Germinal center (tissue), 1 donor: ENCODE data around the gene BTBD9.

Experiments
- DNase-seq: peaks from one replicate; pipeline ENCODE4 v3.0.0; 2012; ENCODE audit warnings: mixed read lengths, low spot score

The BTBD9 gene

DNA sequence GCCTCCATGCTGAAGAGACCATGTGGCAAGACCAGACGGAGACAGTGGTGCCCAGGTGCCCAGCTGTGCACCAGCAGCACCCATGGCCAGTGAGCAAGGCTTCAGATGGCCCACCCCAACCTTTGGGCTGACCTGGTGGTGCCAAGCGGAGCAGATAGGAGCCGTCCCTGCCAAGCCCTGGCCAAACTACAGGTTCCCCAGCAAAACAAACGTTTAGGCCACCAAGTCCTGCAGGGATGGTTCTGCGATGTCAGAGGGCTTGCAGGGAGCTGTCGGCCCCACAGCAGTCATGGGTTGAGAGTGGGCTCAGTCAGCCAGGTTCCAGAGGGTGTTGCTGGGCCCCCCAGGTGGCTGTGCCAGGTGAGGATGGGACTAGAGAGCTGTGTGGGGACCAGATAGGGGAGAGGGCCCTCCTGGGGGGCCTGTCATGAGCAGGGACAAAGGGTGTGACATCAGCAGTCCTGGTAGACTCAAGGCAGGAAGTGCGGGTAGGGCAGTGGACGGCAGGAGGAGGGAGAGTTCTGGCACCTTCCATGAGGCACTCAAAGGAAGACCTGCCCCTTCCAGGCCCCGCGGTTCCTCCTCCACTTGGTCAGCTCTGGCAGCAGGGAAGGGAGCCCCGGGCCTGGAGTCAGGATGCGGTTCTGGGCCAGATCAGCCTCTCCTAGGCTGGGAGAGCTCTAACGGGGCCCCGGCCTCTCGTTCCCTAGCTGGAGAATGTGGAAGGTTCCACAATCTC is 477.8 kb downstream of the BTBD9 start:
- DNase-seq = no peak

DNA sequence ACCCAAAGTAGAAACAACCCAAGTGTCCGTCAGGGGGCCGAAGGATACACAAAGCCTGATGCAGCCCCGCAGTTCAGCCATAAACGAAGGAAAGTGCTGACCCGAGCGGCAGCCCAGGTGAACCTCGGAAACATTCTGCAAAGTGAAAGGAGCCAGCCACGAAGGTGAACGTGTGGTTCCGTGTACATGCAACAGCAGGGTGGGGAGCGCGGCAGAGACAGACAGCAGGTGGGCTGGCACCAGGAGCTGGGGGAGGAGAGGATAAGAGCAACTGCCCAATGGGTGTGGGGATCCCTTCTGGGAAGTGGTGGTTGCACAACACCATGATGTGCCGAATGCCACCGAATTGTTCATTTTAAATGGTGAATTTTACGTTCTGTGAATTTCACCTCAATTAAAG is 478.4 kb downstream of the BTBD9 start:
- no peak for DNase-seq

DNA sequence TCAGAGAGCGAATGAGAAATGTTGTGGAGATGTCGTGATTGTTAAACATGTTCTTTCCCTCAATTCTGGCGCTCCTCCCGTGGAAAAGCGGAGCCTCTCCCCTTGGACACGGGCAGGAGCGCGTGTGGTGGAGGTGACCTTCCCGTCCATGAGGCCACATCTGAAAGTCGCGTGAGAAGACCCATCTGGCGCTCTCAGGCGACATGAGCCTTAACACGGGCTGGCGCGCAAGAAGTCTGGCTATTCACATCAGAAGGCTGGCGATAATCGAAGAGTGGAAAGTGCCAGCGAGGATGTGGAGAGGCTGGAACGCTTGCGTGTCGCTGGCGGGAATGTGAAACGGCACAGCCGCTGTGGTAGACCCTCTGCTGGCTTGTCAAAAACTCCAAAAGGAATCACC is 478.9 kb downstream of the BTBD9 start:
- DNase-seq = no peak

DNA sequence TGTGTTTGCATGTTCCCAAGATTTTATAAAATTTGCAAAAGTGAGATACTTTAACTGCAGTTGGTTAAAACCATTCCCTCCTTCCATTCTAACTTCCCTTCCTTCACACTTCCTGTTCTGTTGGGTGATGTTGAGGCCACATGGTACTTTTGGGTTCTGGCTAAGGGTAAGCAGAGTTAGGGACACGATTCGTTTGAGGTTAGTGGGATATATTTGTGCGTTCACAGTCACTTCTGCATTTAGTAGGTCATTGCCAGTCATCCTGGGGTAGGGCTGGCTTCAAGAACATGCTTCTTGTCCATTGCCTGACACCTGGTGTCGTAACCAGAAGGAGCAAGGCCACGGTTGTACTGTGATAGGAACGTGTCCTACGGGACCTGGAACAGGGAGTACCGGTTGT is 480.1 kb downstream of the BTBD9 start:
- no peak for DNase-seq

DNA sequence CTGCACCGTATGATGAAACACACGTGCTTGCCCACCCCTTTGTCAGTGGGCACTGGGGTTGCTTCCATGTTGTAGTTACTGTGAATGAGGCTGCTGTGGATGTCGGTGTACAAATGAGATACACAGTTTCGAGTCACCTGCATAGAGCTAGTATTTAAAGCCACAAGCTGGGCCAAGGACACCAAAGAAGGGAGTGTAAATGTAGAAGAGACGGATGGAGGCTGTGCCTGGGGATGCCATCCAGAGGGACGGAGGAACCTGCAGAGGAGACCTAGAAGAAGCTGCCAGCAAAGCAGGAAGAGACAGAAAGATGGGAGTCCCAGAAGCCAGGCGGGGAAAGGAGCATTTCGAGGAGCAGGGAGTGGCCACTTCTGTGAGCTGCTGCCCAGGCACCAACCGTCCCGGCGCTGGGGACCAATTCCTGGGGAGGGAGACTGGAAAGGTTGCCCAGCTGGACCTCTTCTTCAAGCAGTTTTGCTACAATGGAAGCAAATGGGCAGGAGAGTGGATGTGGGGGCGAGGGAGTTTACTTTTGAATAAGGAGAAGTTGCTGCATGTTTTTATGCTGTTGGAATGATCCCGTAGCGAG is 480.9 kb downstream of the BTBD9 start:
- DNase-seq = no peak

DNA sequence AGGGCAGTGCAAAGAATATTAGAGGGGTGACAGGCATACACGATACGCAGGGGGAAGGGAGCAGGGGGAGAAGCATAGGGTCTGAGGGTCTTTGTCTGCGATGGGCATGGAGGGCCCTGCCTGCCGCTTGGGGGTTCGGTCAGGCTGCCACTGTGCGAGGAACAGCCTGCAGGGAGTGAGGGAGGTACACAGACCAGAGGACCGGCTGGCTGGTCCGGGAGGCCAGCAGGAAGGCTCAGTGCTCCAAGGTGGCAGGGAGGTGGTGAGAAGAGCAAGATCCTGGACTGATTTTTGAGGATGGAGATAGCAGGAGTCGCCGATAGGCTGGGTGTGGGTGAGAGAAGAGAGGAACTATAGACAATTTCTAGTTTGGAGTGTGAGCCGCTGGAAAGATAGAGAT is 481.8 kb downstream of the BTBD9 start:
- no peak for DNase-seq

DNA sequence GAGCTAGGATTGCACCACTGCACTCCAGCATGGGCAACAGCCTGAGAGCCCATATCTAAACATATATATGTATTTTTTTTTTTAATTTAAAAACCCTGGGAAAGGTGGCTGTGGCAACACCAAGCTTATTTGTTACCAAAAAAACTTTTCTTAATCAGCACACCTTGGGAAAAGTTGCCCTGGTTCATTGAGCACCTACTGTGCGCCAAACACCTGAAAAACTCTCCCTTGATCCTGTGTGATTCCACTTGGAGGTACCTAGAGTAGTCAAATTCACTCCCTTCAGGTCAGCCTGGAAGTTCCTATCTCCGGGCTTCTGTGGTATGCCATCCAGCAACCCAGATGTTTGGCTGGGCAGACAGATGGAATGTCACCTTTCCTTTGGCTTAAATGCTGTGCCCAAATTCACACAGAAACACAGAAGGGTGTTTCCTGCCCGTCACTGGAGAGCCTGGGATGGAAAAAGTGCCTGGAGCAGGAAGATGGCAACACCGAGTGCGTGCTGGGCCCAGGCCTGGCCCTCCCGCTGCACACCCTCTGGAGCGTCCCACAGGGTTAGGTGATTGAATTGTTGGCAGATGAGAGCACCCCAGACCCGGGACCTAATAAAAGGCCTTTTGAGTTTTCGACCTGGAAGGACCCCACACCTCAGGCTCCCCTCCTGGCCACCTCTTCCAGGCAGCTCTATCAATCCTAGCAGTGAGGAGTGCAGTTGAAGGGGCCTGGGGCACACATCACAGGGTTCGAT is 482.7 kb downstream of the BTBD9 start:
- no peak for DNase-seq

DNA sequence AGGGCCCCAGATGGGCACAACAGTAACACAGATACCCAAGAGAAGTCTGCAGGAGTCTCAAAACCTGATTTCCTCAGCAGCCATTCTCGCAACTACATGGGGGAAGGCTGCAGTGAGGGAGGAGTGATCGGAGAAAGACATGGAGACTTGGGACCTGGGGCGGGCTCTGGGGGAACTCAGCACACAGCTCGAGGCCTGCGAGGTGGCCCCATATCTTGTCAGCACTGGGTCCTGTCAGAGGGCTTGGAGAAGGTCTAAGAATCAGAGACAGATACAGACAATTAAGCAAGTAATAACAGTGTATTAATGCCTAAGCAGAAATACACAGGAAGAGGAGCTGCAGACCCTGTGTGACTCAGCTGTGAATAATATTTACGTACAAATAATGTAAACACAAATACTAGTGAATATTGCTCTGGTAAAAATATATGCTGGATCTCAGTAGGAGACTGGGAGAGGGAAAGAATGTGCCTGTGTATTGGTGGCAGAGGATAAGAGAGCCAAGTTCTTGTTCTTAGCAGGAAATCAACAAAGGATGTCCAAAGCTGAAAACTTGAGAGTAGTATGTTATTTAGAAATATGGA is 484.0 kb downstream of the BTBD9 start:
- DNase-seq = no peak

DNA sequence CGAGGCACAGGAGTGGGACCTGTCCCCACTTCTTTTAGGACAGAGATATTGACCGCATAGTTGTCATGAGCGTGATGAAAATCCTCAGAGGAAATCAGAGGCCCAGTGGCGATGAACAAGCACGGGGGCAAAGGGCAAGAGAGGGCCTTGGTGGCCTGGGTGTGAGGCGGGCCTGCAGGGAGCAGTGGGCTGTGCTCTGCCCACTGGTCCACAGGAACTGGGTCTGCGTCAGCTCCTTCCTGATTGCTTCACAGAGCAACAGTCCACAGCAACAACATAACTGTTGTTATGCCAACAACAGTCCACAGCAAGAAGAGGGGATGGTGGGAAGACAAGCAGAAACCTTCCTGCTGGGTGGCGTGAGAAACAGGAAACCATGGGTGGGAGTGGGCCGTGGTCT is 484.6 kb downstream of the BTBD9 start:
- DNase-seq = no peak

DNA sequence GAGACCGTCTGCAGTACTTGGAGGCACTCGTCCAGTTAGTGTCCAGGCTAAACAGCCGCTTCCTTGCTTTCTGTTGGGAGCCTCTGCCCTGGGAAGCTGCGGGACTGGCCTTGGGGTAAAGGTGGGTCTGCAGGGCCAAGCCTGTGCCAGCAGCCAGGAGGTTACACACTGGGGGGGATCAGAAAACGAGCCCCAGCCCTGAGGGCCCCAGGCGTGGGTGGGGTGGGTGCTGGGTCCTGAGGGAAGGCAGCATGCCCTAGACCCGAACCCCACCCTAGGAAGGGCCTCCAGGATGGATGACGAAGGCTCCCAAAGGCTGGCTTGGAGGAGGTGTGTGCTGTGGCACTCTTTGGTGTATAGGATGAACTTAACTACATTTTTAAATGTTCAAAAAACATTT is 485.0 kb downstream of the BTBD9 start:
- no peak for DNase-seq

DNA sequence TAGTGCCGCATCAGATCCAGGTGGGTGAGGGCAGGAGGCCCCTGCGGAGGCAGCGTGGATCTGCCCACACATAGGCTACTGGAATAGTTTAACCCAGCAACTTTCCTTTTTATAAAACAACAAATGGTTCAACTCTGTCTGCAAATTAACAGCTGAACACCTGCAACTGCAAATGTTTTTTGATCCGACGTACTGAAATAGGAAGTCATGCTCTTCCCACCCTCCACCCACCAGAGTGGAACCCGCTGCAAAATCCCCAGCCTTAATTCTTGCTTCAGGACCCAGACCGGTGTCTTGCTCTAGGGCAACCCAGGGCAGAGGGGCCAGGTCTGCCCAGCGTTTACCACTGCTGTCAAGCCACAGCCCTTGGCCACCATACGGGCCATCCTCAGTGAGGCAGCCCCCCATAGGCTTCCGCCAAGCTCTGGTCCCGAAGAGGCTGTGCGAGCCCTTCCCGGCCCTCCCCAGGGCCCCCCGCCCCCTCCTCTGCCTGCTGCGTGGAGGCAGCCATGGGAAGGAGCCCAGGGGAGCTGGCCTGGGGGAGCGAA is 485.9 kb downstream of the BTBD9 start:
- no peak for DNase-seq

DNA sequence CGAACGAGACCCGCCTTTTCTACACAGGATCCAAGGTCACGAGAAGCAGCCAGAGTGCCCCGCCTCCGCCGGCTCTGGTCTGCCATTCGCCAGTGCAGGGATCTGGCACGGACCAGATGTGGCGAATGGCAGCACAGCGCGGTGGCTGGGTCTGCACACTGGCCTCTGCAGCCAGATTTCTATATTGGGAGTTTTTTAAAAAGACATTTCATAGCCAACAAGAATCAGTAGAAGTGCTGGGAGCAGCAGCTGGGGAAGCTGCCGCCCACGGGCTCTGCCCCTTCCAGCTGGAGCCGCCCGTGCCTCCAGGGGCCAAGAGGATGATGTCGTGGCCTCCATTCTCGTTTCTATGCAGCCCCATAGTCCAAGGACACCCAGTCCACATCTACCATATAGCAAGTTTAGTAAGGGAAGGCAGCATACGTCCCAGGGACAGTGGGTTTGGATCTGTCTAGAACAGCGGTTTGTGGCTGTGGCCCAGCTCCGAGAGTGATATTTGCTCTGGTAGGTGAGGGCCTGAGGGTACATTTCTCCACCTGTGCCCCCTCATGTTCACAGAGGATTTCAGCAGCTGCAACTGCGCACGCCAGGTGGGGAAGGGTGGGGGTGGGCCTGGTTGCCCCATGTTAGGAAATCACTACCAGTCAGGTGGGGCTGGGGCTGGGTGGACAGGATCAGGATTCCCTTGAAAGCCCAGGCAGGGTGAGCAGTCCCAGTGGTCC is 486.5 kb downstream of the BTBD9 start:
- DNase-seq = no peak

DNA sequence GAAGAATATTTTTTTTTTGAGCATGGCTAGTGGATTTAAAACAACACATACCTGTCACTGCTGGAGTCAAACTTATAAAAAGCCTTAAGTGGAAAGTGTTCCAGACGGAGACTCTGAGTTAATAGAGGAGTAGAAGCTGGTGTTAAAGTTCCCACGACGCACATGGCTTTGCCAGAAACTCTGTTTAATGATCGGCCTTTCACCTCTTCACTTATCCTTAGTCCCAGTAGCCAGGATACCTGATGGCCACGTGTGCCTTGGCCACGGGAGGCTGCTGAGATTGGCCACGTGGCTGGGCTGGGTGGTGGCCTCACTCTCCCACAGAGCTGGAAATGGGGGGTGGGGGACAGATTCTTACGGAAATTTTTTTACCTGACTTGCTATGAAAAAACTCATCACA is 487.1 kb downstream of the BTBD9 start:
- no peak for DNase-seq

DNA sequence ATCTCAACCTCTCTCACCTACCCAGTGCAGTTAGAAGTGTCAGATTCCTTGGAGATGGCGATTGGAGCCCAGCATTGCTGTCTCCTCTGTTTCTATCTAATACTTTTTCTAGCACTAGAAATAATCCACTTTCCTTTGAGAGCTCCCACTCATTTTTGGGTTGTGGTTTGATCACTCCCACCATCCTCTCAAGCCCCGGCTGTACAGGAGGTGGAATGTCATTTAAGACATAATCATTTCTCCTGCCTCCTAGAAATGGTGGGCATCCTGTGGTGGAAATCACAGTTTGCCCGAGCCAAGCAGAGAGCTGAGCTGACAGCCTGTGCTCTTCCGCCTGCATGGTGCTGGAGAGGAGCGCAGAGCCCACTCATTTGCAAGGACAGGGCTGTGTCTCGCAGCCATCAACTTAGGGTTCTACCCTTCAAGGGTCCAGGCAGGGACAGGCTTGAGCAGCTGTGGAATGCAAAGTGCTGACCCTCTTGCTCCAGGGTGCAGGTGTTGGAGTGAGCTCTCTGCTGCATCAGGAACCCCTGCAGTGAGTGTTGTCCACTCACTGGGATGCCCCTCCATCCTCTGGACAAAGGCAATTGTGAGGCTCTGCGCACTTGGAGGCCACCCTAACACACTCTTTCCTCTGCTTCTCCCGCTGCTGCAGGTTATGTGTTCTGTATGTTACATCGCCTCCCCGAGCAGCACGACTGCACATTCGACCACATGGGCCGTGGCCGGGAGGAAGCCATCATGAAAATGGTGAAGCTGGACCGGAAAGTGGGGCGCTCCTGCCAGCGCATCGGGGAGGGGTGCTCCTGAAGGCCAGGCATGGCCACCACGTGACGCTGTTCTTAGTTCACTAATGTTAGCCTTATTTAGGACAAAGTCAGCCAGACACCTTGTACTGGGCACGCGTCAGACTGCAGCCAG is 487.9 kb downstream of the BTBD9 start:
- DNase-seq = no peak

DNA sequence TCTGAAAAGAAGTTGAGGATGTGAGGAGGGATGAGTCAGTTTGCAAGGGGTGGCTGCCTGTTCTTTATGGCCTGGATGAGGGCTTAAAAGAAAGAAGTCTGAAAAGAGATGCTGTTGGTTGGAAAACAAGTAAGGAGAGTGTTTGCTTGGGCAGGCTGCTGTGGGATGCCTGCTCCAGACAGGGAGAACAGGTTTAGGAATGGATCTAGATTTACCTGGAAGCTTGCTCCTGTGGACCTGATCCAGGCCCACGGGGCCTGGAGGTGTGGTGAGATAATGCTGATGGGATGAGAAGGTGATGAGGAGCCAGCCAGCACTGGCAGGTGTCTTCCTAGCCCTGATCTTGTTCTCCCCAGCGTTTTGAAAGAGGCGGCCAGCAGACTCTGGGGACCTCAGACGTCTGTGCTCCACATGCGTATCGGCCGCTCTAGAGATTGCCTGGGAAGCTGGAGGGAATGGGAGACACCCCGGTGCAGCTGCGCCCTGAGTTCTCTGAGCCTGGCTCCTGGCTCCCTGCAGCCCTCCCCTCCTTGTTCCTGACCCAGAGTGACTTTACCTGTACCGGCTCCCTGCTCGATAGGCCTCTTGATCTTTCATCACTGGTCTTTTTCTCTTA is 488.9 kb downstream of the BTBD9 start:
- no peak for DNase-seq

DNA sequence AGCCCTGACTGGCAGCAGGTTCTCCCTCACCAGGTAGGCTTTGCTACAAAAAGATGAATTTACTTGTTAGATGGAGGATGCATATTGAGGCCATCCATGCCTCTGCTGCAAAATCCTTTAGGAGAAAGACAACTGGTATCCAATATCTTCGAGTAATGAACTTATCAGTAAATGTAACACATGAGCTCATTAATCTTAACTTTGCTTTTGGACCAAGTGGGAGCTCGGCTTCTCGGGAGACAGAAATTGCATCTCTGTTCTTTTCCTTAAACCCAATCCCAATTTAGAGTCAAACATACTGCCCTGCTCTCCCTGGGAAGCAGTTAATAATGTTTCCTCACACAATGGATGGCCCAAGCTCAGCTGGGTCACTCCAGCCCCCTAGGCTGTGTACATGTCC is 489.7 kb downstream of the BTBD9 start:
- no peak for DNase-seq

DNA sequence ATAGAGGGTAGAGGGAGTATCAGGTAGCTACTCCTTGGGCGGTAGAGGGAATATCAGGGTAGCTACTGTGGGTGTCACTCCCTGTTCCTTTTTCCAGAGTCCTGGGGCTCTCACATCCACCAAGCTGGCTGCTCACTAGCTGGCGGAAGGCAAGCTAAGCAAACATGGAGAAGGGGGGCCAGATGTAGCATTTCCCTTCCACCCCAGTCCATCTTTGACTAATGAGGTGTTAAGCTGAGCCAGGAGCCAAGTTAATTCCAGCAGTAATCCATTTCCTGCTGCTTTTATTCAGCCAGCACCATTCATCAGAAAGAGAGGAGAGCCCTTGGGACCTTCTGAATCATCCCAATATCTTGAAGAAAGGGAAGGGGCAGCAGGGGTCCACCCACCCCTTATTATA is 490.2 kb downstream of the BTBD9 start:
- DNase-seq = no peak

DNA sequence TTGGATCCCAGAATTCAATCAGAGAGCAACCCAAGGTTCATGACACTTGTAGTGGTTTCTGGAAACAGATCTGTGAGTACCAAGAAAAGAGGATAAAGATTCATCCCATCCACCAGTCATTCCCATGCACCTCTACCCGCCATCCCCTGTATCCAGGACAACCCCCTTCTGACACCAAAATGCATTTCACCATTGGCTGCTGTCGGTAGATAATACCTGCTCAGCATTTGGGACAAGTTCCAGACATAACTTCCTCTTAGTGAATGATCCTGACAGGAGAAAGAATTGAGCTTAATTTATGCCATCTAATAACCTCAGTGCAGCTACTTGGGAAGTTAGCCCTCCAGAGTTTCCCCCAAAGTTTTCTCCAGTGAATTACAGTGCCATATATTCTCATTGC is 491.1 kb downstream of the BTBD9 start:
- no peak for DNase-seq

DNA sequence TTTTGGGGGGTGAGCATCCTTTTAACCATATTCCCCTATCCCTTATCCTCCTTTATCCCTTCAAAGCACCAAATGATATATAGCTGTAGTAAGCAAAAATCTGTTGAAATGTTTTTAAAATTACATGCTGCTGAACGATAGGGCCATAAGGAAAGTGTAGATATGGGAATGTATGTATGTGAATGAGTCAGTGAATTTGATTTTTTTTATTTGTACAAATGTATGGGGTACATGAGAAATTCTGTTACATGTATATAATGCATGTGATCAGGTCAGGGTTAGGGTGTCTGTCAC is 493.0 kb downstream of the BTBD9 start:
- no peak for DNase-seq

DNA sequence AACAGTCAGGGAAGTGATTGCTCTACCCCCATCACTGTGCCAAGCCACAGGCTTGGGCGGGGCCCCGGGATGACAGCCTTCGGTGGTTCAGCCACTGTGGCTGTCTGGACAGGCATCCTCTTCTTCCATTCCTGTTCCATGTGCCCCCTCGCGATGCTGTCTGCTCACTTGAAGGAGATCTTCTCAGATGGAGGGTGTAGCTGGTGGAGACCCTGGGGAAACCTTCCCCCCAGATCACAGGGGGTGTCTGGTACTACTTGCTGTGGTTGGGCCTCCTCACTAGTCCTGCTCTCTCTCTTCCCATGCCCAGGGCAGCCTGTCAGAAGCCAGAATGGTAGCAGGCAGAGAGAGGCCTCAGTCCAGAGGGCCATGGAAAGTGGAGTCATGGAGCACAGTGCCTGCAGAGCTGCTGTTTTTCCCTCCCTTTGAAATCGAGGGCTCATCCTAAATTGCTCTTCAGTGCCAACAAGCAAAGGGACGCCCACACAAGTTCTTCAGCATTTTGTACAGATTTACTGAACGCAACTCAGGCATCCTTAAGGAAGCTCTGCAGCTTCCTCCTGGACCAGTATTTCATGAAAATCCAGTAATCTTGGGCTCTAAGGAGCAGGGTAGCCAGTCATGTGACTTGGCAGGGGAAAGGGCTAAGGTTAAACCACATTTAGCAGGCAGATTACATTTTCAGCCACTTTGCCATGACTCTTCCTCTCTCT is 493.6 kb downstream of the BTBD9 start:
- no peak for DNase-seq
